ENCODE results near the gene GJD3.

- TF ChIP-seq POLR2A (IDR thresholded peaks at IDR 0.05) (no peak), EP300 (IDR thresholded peaks at IDR 0.05) (no peak), POLR2AphosphoS5 (IDR thresholded peaks at IDR 0.05) (no peak)
- TF ChIP-seq, protein P1, sequence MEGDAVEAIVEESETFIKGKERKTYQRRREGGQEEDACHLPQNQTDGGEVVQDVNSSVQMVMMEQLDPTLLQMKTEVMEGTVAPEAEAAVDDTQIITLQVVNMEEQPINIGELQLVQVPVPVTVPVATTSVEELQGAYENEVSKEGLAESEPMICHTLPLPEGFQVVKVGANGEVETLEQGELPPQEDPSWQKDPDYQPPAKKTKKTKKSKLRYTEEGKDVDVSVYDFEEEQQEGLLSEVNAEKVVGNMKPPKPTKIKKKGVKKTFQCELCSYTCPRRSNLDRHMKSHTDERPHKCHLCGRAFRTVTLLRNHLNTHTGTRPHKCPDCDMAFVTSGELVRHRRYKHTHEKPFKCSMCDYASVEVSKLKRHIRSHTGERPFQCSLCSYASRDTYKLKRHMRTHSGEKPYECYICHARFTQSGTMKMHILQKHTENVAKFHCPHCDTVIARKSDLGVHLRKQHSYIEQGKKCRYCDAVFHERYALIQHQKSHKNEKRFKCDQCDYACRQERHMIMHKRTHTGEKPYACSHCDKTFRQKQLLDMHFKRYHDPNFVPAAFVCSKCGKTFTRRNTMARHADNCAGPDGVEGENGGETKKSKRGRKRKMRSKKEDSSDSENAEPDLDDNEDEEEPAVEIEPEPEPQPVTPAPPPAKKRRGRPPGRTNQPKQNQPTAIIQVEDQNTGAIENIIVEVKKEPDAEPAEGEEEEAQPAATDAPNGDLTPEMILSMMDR (IDR thresholded peaks at IDR 0.05): no peak
These were observed 17.7 kb upstream of the GJD3 start for GRCh38 chr17:40382251-40382650.

Data from suprapubic skin (tissue), 4 donors.